DND-41 (cell line): Measurements from ENCODE around the gene C13orf46.

ENCODE experiments used
- ATAC-seq: fragments of 200-7000 bp; cut with Tn5 transposase; 3 replicates; pipeline ENCODE4 v1.9.1; 2021; ENCODE audit warnings: low read depth; ENCODE audit not compliant: insufficient read depth
- DNase-seq: peaks from one replicate; pipeline ENCODE4 v3.0.0-alpha.2; 2020
- H2AFZ ChIP-seq: 2 replicates; pipeline ENCODE4 v1.6.0; 2012; ENCODE audit warnings: low read depth, low read length
- H3K27ac ChIP-seq: 2 replicates; pipeline ENCODE4 v1.5.1; 2012; ENCODE audit warnings: low read length, inconsistent platforms
- H3K27me3 ChIP-seq: fragments of 200-600 bp; sonication (generic); 2 replicates; pipeline ENCODE4 v1.6.0; 2012; ENCODE audit warnings: low read length, mild to moderate bottlenecking, inconsistent platforms; ENCODE audit not compliant: insufficient read depth, poor library complexity
- H3K36me3 ChIP-seq: 2 replicates; pipeline ENCODE4 v1.5.1; 2012; ENCODE audit warnings: low read length, inconsistent platforms; ENCODE audit not compliant: insufficient read depth
- H3K4me1 ChIP-seq: 2 replicates; pipeline ENCODE4 v1.5.1; 2012; ENCODE audit warnings: mild to moderate bottlenecking, low read length; ENCODE audit not compliant: insufficient read depth
- H3K4me2 ChIP-seq: 2 replicates; pipeline ENCODE4 v1.6.0; 2012; ENCODE audit warnings: mild to moderate bottlenecking, moderate library complexity, low read length, inconsistent platforms; ENCODE audit not compliant: insufficient read depth
- H3K4me3 ChIP-seq, 2 experiments: fragments of 200-600 bp in 1 of 2; shearing (Covaris generic) in 1 of 2; 2 replicates each; pipeline ENCODE4 v1.5.1; 2012 to 2016; ENCODE audit warnings: inconsistent platforms in 2 of 2, low read length in 2 of 2, mild to moderate bottlenecking in 2 of 2, low read depth in 1 of 2, moderate library complexity in 1 of 2
- H3K79me2 ChIP-seq: 2 replicates; pipeline ENCODE4 v1.6.0; 2012; ENCODE audit warnings: low read length, inconsistent platforms; ENCODE audit not compliant: insufficient read depth
- H3K9ac ChIP-seq: 2 replicates; pipeline ENCODE4 v1.6.0; 2012; ENCODE audit warnings: low read depth, mild to moderate bottlenecking, inconsistent platforms, low read length, moderate library complexity
- H3K9me3 ChIP-seq: 2 replicates; pipeline ENCODE4 v1.5.1; 2012; ENCODE audit warnings: low read length, moderate library complexity, mild to moderate bottlenecking, inconsistent platforms; ENCODE audit not compliant: insufficient read depth, severe bottlenecking
- H4K20me1 ChIP-seq: 2 replicates; pipeline ENCODE4 v1.6.0; 2012; ENCODE audit warnings: low read length; ENCODE audit not compliant: insufficient read depth
- EZH2 ChIP-seq: IDR thresholded peaks from 3 replicates; pipeline ENCODE4 v1.6.1; 2012; ENCODE audit warnings: borderline replicate concordance, low read depth, mild to moderate bottlenecking, moderate library complexity, low read length, inconsistent platforms; ENCODE audit not compliant: severe bottlenecking
- TF ChIP-seq, protein P1 (sequence below): IDR thresholded peaks from 2 replicates; pipeline ENCODE4 v1.5.1; 2012; ENCODE audit warnings: borderline replicate concordance, low read length, moderate library complexity, mild to moderate bottlenecking; ENCODE audit not compliant: poor library complexity, severe bottlenecking; ENCODE audit errors: extremely low read depth

C13orf46 gene

DNA sequence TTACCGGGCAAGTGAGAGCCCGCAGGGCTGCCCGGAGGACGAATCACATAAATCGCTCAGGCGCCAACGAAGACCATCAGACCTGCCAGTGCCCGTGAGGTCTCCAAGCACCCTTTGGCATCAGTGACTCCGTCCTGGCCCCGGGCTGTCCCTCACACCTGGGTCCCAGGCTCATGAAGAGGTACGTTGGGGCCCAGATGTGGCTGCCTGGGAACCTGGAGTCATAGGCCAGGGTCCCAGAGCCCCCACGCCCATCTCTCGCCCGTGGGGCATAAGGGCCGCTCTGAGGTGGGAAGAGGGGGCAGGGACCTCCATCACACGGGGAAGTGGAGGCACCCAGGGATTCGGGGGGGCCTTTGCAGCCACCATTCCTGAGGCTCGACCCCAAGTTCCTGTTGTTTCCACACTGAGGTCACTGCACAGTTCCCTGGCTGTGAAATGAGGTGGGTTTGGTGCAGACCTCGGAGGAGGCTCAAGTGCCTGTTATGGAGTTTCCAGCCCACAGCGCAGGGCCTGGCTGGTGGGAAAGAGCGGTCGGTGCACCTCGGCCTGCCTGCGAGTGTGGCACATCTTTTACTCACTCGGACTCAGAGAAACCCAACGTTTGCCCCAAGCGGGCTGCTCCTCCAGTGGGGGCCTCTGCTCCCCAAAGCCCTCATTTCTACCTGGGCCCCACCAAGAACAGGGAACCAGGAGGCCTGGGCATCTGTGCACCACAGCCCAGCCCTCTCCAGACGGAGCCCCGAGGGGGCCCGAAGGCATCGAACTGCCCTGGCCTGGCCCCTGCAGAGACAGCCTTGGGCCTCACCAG is 35.9 kb upstream of the C13orf46 start:
- Histone ChIP-seq H3K4me2 (no peak overlapping the region), H4K20me1 (0 out of 2 replicates have a peak, but pooled peaks cover 7% of the 10 kb centered on the region), H3K36me3 (peaks cover 53% of the 10 kb centered on the region), H3K4me3 (no peak overlapping the region), H3K9ac (no peak overlapping the region), H2AFZ (no peak overlapping the region), H3K79me2 (no peaks in the 10 kb centered on the region), H3K9me3 (no peaks in the 10 kb centered on the region), H3K4me1 (no peaks in the 10 kb centered on the region), H3K27ac (no peak overlapping the region), H3K27me3 (no peaks in the 10 kb centered on the region)
- no peak for ATAC-seq
- TF ChIP-seq, protein P1, sequence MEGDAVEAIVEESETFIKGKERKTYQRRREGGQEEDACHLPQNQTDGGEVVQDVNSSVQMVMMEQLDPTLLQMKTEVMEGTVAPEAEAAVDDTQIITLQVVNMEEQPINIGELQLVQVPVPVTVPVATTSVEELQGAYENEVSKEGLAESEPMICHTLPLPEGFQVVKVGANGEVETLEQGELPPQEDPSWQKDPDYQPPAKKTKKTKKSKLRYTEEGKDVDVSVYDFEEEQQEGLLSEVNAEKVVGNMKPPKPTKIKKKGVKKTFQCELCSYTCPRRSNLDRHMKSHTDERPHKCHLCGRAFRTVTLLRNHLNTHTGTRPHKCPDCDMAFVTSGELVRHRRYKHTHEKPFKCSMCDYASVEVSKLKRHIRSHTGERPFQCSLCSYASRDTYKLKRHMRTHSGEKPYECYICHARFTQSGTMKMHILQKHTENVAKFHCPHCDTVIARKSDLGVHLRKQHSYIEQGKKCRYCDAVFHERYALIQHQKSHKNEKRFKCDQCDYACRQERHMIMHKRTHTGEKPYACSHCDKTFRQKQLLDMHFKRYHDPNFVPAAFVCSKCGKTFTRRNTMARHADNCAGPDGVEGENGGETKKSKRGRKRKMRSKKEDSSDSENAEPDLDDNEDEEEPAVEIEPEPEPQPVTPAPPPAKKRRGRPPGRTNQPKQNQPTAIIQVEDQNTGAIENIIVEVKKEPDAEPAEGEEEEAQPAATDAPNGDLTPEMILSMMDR: no peak
- TF ChIP-seq EZH2: no peak
- DNase-seq: no peak

DNA sequence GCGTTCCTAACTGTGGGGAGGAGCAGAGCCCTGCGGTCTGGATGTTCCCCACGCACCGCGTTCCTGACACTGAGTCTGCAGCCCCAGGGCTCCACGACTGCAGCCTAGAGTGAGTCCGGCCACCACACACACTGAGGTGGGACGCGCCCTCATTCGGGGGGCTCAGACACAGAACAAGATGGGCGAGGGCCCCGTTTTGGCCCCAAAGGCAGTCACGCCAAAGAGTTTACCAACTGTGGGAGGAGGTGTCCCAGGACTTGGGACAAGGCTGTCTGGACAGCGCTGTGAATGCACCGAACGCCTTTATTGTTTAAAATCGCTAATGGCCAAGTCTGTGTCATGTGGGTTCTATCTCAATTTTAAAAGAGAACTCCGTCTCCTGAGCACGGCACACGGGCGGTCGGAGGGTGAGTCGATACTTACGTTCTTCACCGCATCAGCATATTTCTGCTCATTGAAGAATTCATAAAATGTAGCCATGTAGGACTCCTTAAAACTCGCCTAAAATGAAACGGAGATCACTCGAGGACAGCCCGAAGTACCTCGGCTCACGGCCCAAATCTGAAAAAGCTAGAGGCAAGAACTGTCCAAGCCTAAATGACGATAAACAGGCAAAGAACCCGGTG is 35.2 kb upstream of the C13orf46 start:
- Histone ChIP-seq H2AFZ (no peak overlapping the region), H3K4me1 (no peaks in the 10 kb centered on the region), H3K9me3 (no peaks in the 10 kb centered on the region), H3K4me2 (no peak overlapping the region), H4K20me1 (0 out of 2 replicates have a peak, but pooled peaks cover 7% of the 10 kb centered on the region), H3K79me2 (no peaks in the 10 kb centered on the region), H3K27ac (no peak overlapping the region), H3K27me3 (no peaks in the 10 kb centered on the region), H3K4me3 (no peak overlapping the region), H3K36me3 (peaks cover 47% of the 10 kb centered on the region), H3K9ac (no peak overlapping the region)
- DNase-seq: no peak
- ATAC-seq: no peak
- TF ChIP-seq, protein P1: no peak
- no peak for TF ChIP-seq EZH2

DNA sequence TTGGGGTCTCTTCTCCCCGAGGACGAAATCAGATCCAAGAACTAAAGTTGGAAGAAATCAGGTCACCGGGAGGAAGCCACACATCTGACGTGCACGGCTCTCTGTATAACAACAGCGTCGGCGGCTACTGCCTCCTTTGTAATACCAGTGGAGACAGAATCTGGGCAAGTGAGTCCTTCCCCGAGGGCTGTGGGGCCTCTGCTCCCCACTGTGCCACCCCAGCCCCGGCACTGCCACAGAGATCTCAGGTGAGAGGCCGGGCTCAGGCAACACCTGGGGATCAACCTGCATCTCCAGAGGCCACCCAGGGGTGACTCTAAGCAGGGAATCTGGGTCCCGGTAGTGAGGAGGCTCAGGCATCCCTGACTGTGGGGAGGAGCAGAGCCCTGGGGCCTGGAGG is 33.7 kb upstream of the C13orf46 start:
- Histone ChIP-seq H3K27ac (no peak overlapping the region), H3K27me3 (no peaks in the 10 kb centered on the region), H3K79me2 (no peaks in the 10 kb centered on the region), H3K9ac (no peak overlapping the region), H3K9me3 (no peaks in the 10 kb centered on the region), H2AFZ (no peak overlapping the region), H3K36me3 (peaks cover 42% of the 10 kb centered on the region), H4K20me1 (0 out of 2 replicates have a peak, but pooled peaks cover 7% of the 10 kb centered on the region), H3K4me2 (no peak overlapping the region), H3K4me3 (no peak overlapping the region), H3K4me1 (no peaks in the 10 kb centered on the region)
- ATAC-seq: no peak
- DNase-seq: no peak
- no peak for TF ChIP-seq EZH2
- TF ChIP-seq, protein P1: no peak
